H1 (cell line): ENCODE measurements around the gene SLC23A1. TPM values are rescaled to one million over a fixed set of nuclear protein-coding genes. Genes with fewer than 3 reads are reported as not detected.

ENCODE experiments used
- CTCF ChIA-PET: fragments of 300-600 bp; sonication (Branson Sonifier 250); formaldehyde crosslinking; loops from one replicate; lab custom pipeline; 2021; ENCODE audit not compliant: partially characterized antibody; lab: Charles Lee
- POLR2A ChIA-PET: fragments of 300-600 bp; sonication (Branson Sonifier 250); formaldehyde crosslinking; loops from one replicate; lab custom pipeline; 2021; ENCODE audit warnings: inconsistent platforms; ENCODE audit not compliant: partially characterized antibody; lab: Charles Lee
- DNase-seq, 2 experiments: peaks; one replicate each; pipeline versions ENCODE4 v3.0.0 to v3.0.0-alpha.2; 2010 to 2022; ENCODE audit warnings: low spot score in 2 of 2, low read depth in 1 of 2, mixed read lengths in 1 of 2
- FAIRE-seq: peaks from 2 replicates; lab custom pipeline; 2011; peaks lifted over from hg19 to GRCh38; lab: Jason Lieb, UNC
- H2AFZ ChIP-seq: 2 replicates; pipeline ENCODE4 v1.8.1; 2012; ENCODE audit warnings: low read length, inconsistent platforms
- H2AK5ac ChIP-seq: 2 replicates; pipeline ENCODE4 v1.6.1; 2013; ENCODE audit warnings: low read depth, low read length
- H2BK120ac ChIP-seq: replicated peaks from 2 replicates; pipeline ENCODE3; 2013; ENCODE audit warnings: low read depth, low read length, inconsistent platforms
- H2BK12ac ChIP-seq: 2 replicates; pipeline ENCODE4 v1.6.1; 2013; ENCODE audit warnings: low read depth, low read length
- H2BK15ac ChIP-seq: 2 replicates; pipeline ENCODE4 v1.6.1; 2013; ENCODE audit warnings: low read length
- H2BK20ac ChIP-seq: 2 replicates; pipeline ENCODE4 v1.6.1; 2013; ENCODE audit warnings: low read length
- H2BK5ac ChIP-seq: 2 replicates; pipeline ENCODE4 v1.6.1; 2013; ENCODE audit warnings: low read depth, low read length
- H3K14ac ChIP-seq: 2 replicates; pipeline ENCODE4 v1.6.1; 2013; ENCODE audit warnings: inconsistent platforms; ENCODE audit not compliant: insufficient read length
- H3K18ac ChIP-seq: 2 replicates; pipeline ENCODE4 v1.6.1; 2013; ENCODE audit warnings: low read length; ENCODE audit errors: extremely low read depth
- H3K23ac ChIP-seq: 2 replicates; pipeline ENCODE4 v1.6.1; 2013; ENCODE audit warnings: inconsistent platforms; ENCODE audit not compliant: insufficient read length
- H3K23me2 ChIP-seq: 2 replicates; pipeline ENCODE4 v1.6.1; 2013; ENCODE audit warnings: low read depth, low read length
- H3K27ac ChIP-seq: 2 replicates; pipeline ENCODE4 v1.6.1; 2011; ENCODE audit warnings: low read depth, low read length, inconsistent platforms
- H3K27me3 ChIP-seq, 4 experiments: replicated peaks in 1 of 4; 1 replicate in 1 of 4; 2 replicates in 3 of 4; pipeline versions ENCODE4 v1.6.1 to v1.8.1; 2011 to 2013; ENCODE audit warnings: low read length in 3 of 4, mild to moderate bottlenecking in 3 of 4, inconsistent platforms in 2 of 4, mixed read lengths in 2 of 4, moderate library complexity in 1 of 4; ENCODE audit not compliant: control insufficient read depth in 3 of 4, insufficient read depth in 3 of 4; ENCODE audit errors: extremely low read depth in 1 of 4
- H3K36me3 ChIP-seq, 4 experiments: 2 replicates each; pipeline versions ENCODE4 v1.6.1 to v1.8.1; 2011 to 2013; ENCODE audit warnings: mild to moderate bottlenecking in 4 of 4, low read length in 3 of 4, moderate library complexity in 2 of 4, control low read depth in 1 of 4, inconsistent platforms in 1 of 4; ENCODE audit not compliant: insufficient read depth in 4 of 4, control insufficient read depth in 2 of 4
- H3K4ac ChIP-seq: replicated peaks from 2 replicates; pipeline ENCODE3; 2013; ENCODE audit warnings: low read length, low read depth, mixed read lengths, inconsistent platforms; ENCODE audit not compliant: insufficient read length
- H3K4me1 ChIP-seq, 4 experiments: replicated peaks in 1 of 4; 1 replicate in 1 of 4; 2 replicates in 3 of 4; pipeline versions ENCODE4 v1.6.1 to v1.8.1; 2011 to 2013; ENCODE audit warnings: low read length in 3 of 4, inconsistent platforms in 2 of 4, mixed read lengths in 1 of 4; ENCODE audit not compliant: insufficient read depth in 4 of 4, control insufficient read depth in 3 of 4
- H3K4me2 ChIP-seq, 2 experiments: 2 replicates each; pipeline versions ENCODE4 v1.6.1 to v1.8.1; 2011 to 2013; ENCODE audit warnings: low read depth in 2 of 2, low read length in 2 of 2, control low read depth in 1 of 2, inconsistent platforms in 1 of 2, mild to moderate bottlenecking in 1 of 2; ENCODE audit not compliant: insufficient read depth in 1 of 2
- H3K4me3 ChIP-seq, 4 experiments: fragments of 200-600, 300-600 bp in 1 of 4; sonication (generic), shearing (Covaris generic), sonication (Bioruptor Twin) in 1 of 4; 2 replicates each; pipeline versions ENCODE4 v1.5.1 to v1.8.1; 2011 to 2016; ENCODE audit warnings: low read length in 4 of 4, low read depth in 3 of 4, control low read depth in 2 of 4, inconsistent platforms in 2 of 4, mild to moderate bottlenecking in 2 of 4, mixed read lengths in 1 of 4, moderate library complexity in 1 of 4; ENCODE audit not compliant: insufficient read depth in 2 of 4; ENCODE audit errors: extremely low read depth in 1 of 4
- H3K56ac ChIP-seq: replicated peaks from 2 replicates; pipeline ENCODE3; 2013; ENCODE audit warnings: low read depth, mild to moderate bottlenecking, mixed read lengths, low read length, inconsistent platforms; ENCODE audit not compliant: insufficient read length
- H3K79me1 ChIP-seq: 2 replicates; pipeline ENCODE4 v1.6.1; 2013; ENCODE audit warnings: low read depth, low read length, control low read depth
- H3K79me2 ChIP-seq, 2 experiments: 2 replicates each; pipeline versions ENCODE4 v1.6.1 to v1.8.1; 2012 to 2013; ENCODE audit warnings: low read length in 2 of 2, mild to moderate bottlenecking in 2 of 2, inconsistent platforms in 1 of 2; ENCODE audit not compliant: insufficient read depth in 2 of 2, control insufficient read depth in 1 of 2
- H3K9ac ChIP-seq, 4 experiments: replicated peaks in 1 of 4; 1 replicate in 1 of 4; 2 replicates in 3 of 4; pipeline versions ENCODE4 v1.6.1 to v1.8.1; 2011 to 2013; ENCODE audit warnings: low read depth in 3 of 4, low read length in 3 of 4, control low read depth in 2 of 4, mild to moderate bottlenecking in 2 of 4, moderate library complexity in 2 of 4, inconsistent platforms in 1 of 4; ENCODE audit errors: extremely low read depth in 1 of 4
- H3K9me3 ChIP-seq, 2 experiments: 2 replicates each; pipeline versions ENCODE4 v1.6.1 to v1.8.1; 2012 to 2013; ENCODE audit warnings: mild to moderate bottlenecking in 2 of 2, moderate library complexity in 2 of 2, control low read depth in 1 of 2, inconsistent platforms in 1 of 2, low read depth in 1 of 2, low read length in 1 of 2, mixed read lengths in 1 of 2; ENCODE audit not compliant: insufficient read depth in 2 of 2
- H4K20me1 ChIP-seq, 2 experiments: replicated peaks in 1 of 2; 2 replicates each; pipeline versions ENCODE3 to v1.8.1; 2011 to 2013; ENCODE audit warnings: inconsistent platforms in 2 of 2, low read length in 2 of 2, mild to moderate bottlenecking in 1 of 2; ENCODE audit not compliant: insufficient read depth in 2 of 2, control insufficient read depth in 1 of 2
- H4K5ac ChIP-seq: 2 replicates; pipeline ENCODE4 v1.6.1; 2013; ENCODE audit warnings: low read length, low read depth, mixed read lengths, inconsistent platforms; ENCODE audit not compliant: insufficient read length
- H4K8ac ChIP-seq: 2 replicates; pipeline ENCODE4 v1.8.0; 2013; ENCODE audit warnings: mild to moderate bottlenecking, moderate library complexity, low read length, inconsistent platforms; ENCODE audit not compliant: insufficient read depth; ENCODE audit errors: extremely low read depth
- H4K91ac ChIP-seq: replicated peaks from 2 replicates; pipeline ENCODE3; 2013; ENCODE audit warnings: low read length, mixed read lengths, inconsistent platforms; ENCODE audit not compliant: insufficient read length
- BRCA1 ChIP-seq: IDR thresholded peaks from 2 replicates; pipeline ENCODE4 v1.6.1; 2012; ENCODE audit warnings: low read depth, low read length, improper control_type of control experiment
- EGR1 ChIP-seq: IDR thresholded peaks from 2 replicates; pipeline ENCODE4 v1.6.1; 2011; ENCODE audit warnings: low read depth, low read length, borderline replicate concordance
- GABPA ChIP-seq: IDR thresholded peaks from 2 replicates; pipeline ENCODE4 v1.6.1; 2011; ENCODE audit warnings: mild to moderate bottlenecking, low read length, moderate library complexity, borderline replicate concordance; ENCODE audit not compliant: insufficient read depth
- SIRT6 ChIP-seq: IDR thresholded peaks from one replicate; pipeline ENCODE4 v1.7.1; 2012; ENCODE audit warnings: low read length, inconsistent platforms
- TAF7 ChIP-seq: optimal IDR thresholded peaks from 2 replicates; pipeline ENCODE3; 2011; ENCODE audit warnings: low read depth, mild to moderate bottlenecking, inconsistent platforms, low read length, moderate library complexity, borderline replicate concordance
- WGBS, 2 experiments: shearing (Covaris generic) in 1 of 2; methylation state at CpG; one replicate each; pipeline versions ENCODE4 v1.1.6 to v1.1.7; 2013 to 2015; ENCODE audit warnings: low lambda C conversion rate in 2 of 2, mixed read lengths in 2 of 2, inconsistent platforms in 1 of 2, low coverage in 1 of 2, missing lambda C conversion rate in 1 of 2; ENCODE audit not compliant: insufficient replicate concordance in 2 of 2, insufficient coverage in 1 of 2, insufficient read length in 1 of 2; ENCODE audit errors: extremely low coverage in 1 of 2, missing lambda C conversion rate in 1 of 2; 5-methylcytosine and 5-hydroxymethylcytosine counted together
- polyA plus RNA-seq, 7 experiments: library from polyadenylated mRNA; depleted of rRNA in 3 of 7; stranded (reverse) in 5 of 7; unstranded in 2 of 7; fragments of >200 nt in 5 of 7; fragments of 200-250 nt in 2 of 7; gene quantifications; 1 replicate in 5 of 7; 2 replicates in 1 of 7; 4 replicates in 1 of 7; pipeline versions ENCODE4 v1.2.1 to v1.2.3, GENCODE V29; 2011 to 2013; ENCODE audit warnings: missing spikeins in 2 of 7, mixed read lengths in 2 of 7
- total RNA-seq: library from RNA; stranded (reverse); fragmentation: NEBNext Ultra II Directional; extraction: Animal tissue kit (Norgen Biotek cat#: 25700); gene quantifications from 2 replicates; pipeline ENCODE4 v1.2.1, GENCODE V29; 2021

The SLC23A1 gene
- total and polyA plus RNA-seq, 2 of the 8 experiments (the other 6 are each of a cell fraction or from before 2014, with no cell fraction given) = not detected

GRCh38 chr5:139403787-139404483 lies 20.8 kb upstream of the SLC23A1 start, which contains the start of gene SPATA24:
TSS of gene SPATA24 (minus strand) at chr5:139404089. CDS start at chr5:139404060, 29 bp downstream.
- Histone ChIP-seq H2BK20ac (peak within 1 kb of the TSS; percentile 98), H2BK120ac (peak within 1 kb of the TSS; percentile 75), H3K18ac (peak within 1 kb of the TSS; percentile 100), H3K27me3 (0 out of 7 replicates have a peak, but pooled peaks cover 0 to 4% (median 0%) of the 10 kb centered on the region in 4 experiments), H2AFZ (peak within 1 kb of the TSS; percentile 88), H3K23me2 (peaks cover 4% of the 10 kb centered on the region; the same call in 1 of the 2 replicates), H2BK5ac (peak within 1 kb of the TSS; percentile 99), H4K8ac (peak within 1 kb of the TSS; percentile 94; the same call in 1 of the 2 replicates), H3K56ac (peak within 1 kb of the TSS; percentile 91), H2AK5ac (no peak within 1 kb of the TSS), H3K79me1 (no peaks in the 10 kb centered on the region), H4K91ac (peak within 1 kb of the TSS; percentile 95), H3K36me3 (peaks cover 0 to 6% (median 3%) of the 10 kb centered on the region in 4 experiments; a peak in 2 of 8 replicates), H2BK15ac (peak within 1 kb of the TSS; percentile 92; the same call in 1 of the 2 replicates), H2BK12ac (peak within 1 kb of the TSS; percentile 96), H3K4me3 (peak within 1 kb of the TSS; percentile 72 to 84 (median 80)), H3K4ac (no peak within 1 kb of the TSS), H4K20me1 (peaks cover 0 to 1% of the 10 kb centered on the region in 2 experiments), H3K14ac (no peak within 1 kb of the TSS), H3K4me2 (peak within 1 kb of the TSS; percentile 74 to 96), H3K23ac (no peak within 1 kb of the TSS), H4K5ac (peak within 1 kb of the TSS; percentile 100), H3K79me2 (no peaks in the 10 kb centered on the region; a peak in 2 of 4 replicates), H3K9ac (peak within 1 kb of the TSS in 3 of 4 experiments; percentile 92 to 97 (median 93); a peak in 6 of 7 replicates), H3K9me3 (no peaks in the 10 kb centered on the region), H3K27ac (peak within 1 kb of the TSS; percentile 94), H3K4me1 (peaks cover 0 to 8% (median 4%) of the 10 kb centered on the region in 4 experiments; a peak in 6 of 7 replicates)
- FAIRE-seq = no peak
- peak; percentile 87 to 95 for DNase-seq
- ChIA-PET POLR2A (interaction anchor here (0.6 to 2.8 kb wide), 15 partner anchors 8 to 761 kb away, joined by 3 to 16 read pairs (median 4); partner anchors contain the start of genes DNAJC18 and MATR3), CTCF (interaction anchor here (2.3 to 2.7 kb wide), 4 partner anchors 7 to 17 kb away, joined by 9 to 16 read pairs (median 15); no protein-coding TSS in a partner anchor)
- 4% methylated on average over 40 of the region's 41 CpGs; no CpG with 5 or more reads in 1 of the 2 experiments for WGBS, 2 experiments
- TF ChIP-seq TAF7 (peak; percentile 42), SIRT6 (no peak), GABPA (no peak), BRCA1 (no peak), EGR1 (peak; percentile 96; the same call in 1 of the 2 replicates)
